Measurements from ENCODE around the gene MYO5C.

DNA sequence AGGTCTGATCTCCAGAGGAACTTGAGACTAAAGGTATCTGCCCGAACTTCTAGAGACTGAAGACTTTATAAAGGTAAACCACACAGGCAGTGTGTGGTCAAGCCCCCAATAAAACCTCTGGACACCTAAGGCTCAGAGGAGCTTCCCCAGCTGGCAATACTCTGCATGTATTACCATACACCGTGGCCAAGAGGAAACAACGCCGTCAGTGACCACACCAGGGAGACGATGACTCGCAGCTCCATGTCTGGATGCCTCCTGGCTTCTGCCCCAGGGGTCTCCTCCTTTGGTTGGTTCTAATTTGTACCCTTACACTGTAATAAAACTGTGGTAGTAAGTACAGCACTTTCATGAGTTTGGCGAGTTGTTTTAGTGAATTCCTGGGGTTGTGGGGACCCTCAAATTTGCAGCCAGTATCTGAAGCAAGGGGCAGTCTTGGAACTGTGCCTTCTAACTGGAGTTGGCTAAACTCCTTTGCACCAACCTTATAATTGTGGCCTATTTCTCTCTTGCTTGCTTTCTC is 150.9 kb downstream of the MYO5C start:
- TF ChIP-seq, protein P1, sequence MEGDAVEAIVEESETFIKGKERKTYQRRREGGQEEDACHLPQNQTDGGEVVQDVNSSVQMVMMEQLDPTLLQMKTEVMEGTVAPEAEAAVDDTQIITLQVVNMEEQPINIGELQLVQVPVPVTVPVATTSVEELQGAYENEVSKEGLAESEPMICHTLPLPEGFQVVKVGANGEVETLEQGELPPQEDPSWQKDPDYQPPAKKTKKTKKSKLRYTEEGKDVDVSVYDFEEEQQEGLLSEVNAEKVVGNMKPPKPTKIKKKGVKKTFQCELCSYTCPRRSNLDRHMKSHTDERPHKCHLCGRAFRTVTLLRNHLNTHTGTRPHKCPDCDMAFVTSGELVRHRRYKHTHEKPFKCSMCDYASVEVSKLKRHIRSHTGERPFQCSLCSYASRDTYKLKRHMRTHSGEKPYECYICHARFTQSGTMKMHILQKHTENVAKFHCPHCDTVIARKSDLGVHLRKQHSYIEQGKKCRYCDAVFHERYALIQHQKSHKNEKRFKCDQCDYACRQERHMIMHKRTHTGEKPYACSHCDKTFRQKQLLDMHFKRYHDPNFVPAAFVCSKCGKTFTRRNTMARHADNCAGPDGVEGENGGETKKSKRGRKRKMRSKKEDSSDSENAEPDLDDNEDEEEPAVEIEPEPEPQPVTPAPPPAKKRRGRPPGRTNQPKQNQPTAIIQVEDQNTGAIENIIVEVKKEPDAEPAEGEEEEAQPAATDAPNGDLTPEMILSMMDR (IDR thresholded peaks at IDR 0.05) = no peak
- TF ChIP-seq EZH2phosphoT487 (IDR thresholded peaks at IDR 0.05) (no peak), EZH2 (IDR thresholded peaks at IDR 0.05) (no peak)

Data from neural progenitor cell (in vitro differentiated cells).